NCI-H128 (cell line): ENCODE results near the gene BRD8.
"Not testable (repeated sequence)": the region's sequence is repeated elsewhere in the genome, so short reads cannot be mapped to it uniquely, and the experiment has no call there.

ENCODE experiments used
- DNase-seq: peaks from one replicate; lab custom pipeline; 2025; ENCODE audit not compliant: unreplicated experiment; lab: John Stamatoyannopoulos, UW

Gene BRD8, protein sequence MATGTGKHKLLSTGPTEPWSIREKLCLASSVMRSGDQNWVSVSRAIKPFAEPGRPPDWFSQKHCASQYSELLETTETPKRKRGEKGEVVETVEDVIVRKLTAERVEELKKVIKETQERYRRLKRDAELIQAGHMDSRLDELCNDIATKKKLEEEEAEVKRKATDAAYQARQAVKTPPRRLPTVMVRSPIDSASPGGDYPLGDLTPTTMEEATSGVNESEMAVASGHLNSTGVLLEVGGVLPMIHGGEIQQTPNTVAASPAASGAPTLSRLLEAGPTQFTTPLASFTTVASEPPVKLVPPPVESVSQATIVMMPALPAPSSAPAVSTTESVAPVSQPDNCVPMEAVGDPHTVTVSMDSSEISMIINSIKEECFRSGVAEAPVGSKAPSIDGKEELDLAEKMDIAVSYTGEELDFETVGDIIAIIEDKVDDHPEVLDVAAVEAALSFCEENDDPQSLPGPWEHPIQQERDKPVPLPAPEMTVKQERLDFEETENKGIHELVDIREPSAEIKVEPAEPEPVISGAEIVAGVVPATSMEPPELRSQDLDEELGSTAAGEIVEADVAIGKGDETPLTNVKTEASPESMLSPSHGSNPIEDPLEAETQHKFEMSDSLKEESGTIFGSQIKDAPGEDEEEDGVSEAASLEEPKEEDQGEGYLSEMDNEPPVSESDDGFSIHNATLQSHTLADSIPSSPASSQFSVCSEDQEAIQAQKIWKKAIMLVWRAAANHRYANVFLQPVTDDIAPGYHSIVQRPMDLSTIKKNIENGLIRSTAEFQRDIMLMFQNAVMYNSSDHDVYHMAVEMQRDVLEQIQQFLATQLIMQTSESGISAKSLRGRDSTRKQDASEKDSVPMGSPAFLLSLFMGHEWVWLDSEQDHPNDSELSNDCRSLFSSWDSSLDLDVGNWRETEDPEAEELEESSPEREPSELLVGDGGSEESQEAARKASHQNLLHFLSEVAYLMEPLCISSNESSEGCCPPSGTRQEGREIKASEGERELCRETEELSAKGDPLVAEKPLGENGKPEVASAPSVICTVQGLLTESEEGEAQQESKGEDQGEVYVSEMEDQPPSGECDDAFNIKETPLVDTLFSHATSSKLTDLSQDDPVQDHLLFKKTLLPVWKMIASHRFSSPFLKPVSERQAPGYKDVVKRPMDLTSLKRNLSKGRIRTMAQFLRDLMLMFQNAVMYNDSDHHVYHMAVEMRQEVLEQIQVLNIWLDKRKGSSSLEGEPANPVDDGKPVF

DNA sequence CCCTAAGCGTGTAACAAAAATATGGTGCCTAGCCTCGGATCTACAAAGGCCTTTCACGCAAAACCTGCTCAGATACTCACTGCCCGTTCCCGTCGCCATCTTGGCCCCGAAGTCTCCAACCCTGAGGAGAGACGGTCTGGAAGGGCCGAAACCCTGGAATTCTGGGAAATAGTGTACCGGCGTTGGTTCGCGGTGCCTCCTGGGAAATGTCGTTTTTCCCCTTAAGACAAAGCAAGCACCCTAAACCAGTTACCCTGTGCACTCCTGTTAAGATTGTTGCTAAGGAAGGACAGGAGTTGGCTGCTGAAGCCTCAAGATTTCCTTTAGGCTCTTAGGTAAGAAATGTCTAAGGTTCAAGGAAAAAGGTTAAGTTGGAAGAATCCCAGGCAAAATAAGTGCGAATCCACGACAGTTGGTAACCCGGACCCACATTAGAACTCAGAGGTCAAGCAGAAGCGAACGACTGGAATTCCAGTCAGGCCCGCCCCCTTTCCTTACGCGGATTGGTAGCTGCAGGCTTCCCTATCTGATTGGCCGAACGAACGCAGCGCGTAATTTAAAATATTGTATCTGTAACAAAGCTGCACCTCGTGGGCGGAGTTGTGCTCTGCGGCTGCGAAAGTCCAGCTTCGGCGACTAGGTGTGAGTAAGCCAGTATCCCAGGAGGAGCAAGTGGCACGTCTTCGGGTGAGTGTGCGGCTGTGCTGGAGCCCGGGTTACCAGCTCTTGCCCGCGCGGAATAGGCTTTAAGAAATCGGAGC lies at the start of gene BRD8, which contains the start of gene KIF20A:
TSS of gene BRD8 (minus strand) at position 115 of the 761 bp plus-strand sequence. CDS start at position 99, 16 bp downstream.
TSS of gene KIF20A (plus strand) at position 597 of the 761 bp plus-strand sequence. CDS start 569 bp downstream, outside the sequence.
- DNase-seq, result peak; percentile 83

DNA sequence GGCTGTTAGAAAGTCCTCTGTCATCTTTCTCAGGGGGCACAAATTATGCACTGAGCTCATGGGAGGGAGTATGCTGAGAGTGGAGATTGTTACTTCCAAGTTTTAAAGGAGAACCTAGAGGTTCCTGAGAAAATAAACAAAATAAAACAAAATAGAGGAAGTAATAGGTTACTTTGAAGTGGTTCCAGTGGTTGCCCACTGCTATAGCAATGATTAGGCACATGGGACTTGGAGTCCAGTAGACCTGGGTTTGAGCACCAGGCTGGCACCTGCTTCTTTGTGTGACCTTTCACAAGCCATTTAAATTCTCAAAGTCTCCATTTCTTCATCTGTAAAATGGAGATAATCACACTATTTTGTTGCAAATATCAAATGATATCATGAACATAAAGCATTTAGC lies 48.5 kb upstream of the BRD8 start:
- DNase-seq, result no peak

GRCh38 chr5:138224712-138225111 lies 46.3 kb upstream of the BRD8 start:
- no peak for DNase-seq

- no peak for DNase-seq
Measured at GRCh38 chr5:138223532-138223931, 45.1 kb upstream of the BRD8 start.

DNA sequence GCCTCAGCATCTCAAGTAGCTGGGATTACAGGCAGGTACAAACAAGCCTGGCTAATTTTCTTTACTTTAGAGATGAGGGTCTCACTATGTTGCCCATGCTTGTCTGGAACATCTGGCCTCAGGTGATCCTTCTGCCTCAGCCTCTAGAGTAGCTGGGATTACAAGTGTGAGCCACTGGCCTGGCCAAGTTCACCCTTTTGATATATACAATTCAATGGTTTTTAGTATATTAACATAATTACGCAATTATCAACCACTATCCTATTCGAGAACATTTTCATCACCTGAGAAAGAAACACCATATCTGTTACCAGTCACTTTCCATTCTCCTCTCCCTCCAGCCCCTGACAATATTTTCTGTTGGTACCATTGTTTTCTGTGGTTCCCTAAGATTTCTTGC lies 38.4 kb upstream of the BRD8 start:
- no peak for DNase-seq

DNA sequence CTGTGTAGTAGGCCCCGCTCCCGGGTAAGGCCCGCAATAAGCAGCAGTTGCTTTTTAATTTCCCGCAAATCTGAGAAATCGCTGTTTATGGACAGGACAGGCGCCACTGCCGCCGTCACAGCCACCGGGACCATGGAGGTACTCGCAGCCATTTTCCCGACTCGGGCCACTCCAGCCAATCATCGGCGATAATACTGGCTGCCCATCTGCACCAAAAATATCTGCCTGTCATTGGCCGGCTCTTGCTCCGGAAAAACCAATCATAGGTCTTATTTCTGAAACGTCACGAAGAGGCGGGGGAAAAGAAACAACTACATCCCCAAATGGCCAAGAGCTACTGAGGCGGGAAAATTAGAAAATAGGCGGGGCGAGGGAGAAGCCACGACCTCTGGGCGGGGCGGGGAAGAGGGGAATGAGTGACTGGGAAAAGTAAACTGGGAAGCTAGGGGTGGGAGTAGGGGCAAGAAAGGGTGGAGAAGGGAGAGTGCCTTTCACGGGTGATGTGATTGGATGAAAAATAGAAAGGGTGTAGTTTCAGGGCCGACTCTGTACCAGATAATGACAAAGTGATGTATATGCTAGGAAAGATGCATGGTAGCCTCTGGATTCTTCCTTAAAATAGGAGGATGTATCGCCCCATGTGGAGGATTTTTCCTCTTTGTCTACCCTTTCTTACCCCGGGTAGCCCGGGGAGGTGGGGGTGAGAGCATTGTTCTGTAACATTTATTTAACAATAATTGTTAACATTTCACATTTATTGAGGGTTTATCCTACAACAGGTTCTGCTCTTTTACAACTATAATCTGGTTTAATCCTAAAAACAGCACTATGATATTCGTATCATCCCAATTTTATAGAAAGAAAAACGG lies 35.0 kb upstream of the BRD8 start, which contains the start of gene CDC23:
TSS of gene CDC23 (minus strand) at position 163 of the 869 bp plus-strand sequence. CDS start at position 152, 11 bp downstream.
- peak; percentile 83 for DNase-seq

DNA sequence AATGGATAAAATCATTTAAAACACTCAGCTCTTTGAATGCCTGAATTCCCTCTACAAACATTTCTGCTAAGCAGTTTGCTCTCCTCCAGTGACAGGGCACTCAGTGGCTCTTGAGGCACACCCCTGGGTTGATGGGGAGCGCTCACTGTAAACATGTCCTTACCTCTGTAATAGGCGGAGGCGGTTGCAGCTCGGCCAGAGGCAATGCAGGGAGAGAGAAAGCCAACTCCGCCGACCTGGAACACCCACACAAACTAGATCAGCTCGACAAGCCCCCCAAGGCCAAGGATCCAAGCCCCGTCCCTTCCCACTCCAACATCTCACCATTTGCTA lies 34.4 kb upstream of the BRD8 start:
- DNase-seq, result no peak

DNA sequence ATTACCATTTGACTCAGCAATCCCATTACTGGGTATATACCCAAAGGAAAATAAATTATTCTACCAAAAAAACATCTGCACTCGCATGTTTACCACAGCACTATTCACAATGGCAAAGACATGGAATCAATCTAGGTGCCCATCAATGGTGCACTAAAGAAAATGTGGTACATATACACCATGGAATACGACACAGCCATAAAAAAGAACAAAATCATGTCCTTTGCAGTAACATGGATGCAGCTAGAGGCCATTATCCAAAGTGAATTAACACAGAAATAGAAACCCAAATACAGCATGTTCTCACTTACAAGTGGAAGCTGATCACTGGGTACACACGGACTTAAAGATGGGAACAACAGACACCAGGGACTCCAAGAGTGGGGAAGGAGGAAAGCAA lies 32.6 kb upstream of the BRD8 start:
- no peak for DNase-seq

DNA sequence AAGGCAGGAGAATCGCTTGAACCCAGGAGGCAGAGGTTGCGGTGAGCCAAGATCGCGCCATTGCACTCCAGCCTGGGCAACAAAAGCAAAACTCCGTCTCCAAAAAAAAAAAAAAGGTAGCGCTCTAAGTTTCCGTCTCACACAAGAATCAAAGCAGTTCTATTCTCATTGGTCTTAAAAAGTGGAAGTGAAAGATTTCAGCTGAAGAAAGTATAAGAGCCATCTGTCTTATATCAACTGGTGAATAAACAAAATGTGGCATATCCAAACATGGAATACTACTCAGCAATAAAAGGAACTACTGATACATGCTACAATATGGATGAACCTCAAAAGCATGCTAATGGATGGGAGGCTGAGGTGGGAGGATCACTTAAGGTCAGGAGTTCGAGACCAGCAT lies 15.4 kb upstream of the BRD8 start:
- DNase-seq, result not testable (repeated sequence)

GRCh38 chr5:138192826-138193225 lies 14.4 kb upstream of the BRD8 start:
- DNase-seq, result no peak

- DNase-seq, result no peak
Measured at GRCh38 chr5:138188626-138189025, 10.2 kb upstream of the BRD8 start.

- DNase-seq, result no peak
Measured at GRCh38 chr5:138186002-138186447, 7.6 kb upstream of the BRD8 start.

- DNase-seq, result no peak
Measured at GRCh38 chr5:138182808-138183207, 4.4 kb upstream of the BRD8 start.

- no peak for DNase-seq
Measured at GRCh38 chr5:138180841-138181240, 2.4 kb upstream of the BRD8 start.

DNA sequence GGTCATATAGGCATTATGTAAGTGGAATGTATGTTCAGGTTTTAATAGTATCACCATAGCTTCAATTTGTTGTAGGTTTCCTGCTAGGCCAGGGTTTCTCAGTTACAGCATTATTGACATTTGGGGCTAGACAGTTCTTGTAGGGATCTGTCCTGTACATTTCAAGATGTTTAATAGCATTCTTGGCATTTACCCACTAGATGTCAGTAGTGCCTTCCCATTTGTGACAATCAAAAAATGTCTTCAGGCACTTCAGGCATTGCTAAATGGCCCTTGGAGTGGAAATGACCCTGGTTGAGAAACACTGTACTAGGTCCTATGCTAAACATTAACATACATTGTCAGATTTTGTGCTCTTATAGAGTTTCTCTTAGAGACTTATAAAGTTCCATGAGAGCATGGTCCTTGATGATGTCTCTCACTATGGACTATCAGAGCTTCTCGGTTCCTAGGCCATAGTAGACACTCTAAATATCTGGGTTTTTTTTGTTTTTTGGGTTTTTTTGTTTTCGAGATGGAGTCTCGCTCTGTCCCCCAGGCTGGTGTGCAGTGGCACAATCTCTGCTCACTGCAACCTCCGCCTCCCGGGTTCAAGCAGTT lies 1.9 kb upstream of the BRD8 start:
- peak; percentile 34 for DNase-seq

- no peak for DNase-seq
Measured at GRCh38 chr5:138179277-138179857, 937 bp upstream of the BRD8 start.

DNA sequence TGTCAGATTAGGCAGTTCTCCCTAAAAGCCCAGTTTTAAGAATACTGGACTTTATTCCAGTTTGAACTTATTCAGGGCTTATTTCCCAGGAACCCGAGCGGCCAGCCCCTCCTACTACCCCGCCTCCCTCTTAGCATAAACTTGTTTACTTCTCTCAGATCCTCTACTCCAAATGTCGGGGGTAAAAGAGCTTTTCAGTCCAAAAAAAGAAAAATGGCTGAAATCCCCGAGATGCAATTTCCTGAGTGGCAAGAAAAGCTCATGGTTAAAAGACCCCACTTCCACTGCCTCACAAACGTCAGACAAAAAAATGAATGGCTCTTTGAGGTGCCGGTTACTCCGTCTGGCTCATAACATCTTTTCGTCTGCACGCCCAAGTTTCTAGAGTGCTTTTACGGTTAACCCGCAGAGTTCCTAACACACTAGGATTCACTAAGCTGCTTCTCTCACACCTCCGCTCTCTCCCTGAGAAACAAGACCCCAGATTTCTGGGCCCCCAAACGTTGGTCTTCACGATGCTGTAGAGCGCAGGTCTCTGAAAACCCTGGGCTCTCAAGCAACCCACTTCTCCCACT lies 402 bp downstream of the BRD8 start:
- DNase-seq, result no peak

DNA sequence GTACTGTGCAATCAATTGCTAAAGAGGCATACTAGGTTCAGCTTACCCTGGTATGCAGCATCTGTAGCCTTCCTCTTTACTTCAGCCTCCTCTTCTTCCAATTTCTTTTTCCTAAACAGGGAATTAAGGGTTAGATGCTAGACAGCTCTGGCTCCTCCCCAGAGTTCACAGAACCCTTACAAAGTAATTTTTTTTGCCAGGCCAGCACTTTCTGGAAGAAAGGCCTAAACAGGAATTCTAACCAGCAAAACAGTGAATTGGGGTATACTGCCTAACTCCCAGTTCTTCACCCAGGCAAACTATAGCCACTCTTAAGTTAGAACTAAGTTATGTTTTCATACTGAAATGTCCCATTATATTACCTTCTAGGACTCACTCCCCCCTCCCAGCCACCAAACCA lies 8.1 kb downstream of the BRD8 start:
- DNase-seq, result no peak
